Esophagus muscularis mucosa (tissue), 4 donors: ENCODE data around the gene CACNG8. TPM values are rescaled to one million over a fixed set of nuclear protein-coding genes. Genes with fewer than 3 reads are reported as not detected.

Experiments
- DNase-seq: peaks from one replicate; pipeline ENCODE4 v3.0.0-alpha.2; 2017; ENCODE audit errors: extremely low spot score
- H3K27ac ChIP-seq, 4 donors: fragments of 200-600 bp; sonication (generic); replicated peaks in 1 of 4; 1 replicate in 3 of 4; 2 replicates in 1 of 4; pipeline ENCODE4 v1.5.1; 2016 to 2019; ENCODE audit warnings: mild to moderate bottlenecking in 1 of 4
- H3K27me3 ChIP-seq, 4 donors: fragments of 200-600 bp; sonication (generic); one replicate each; pipeline versions ENCODE4 v1.5.1 to v1.6.0; 2016 to 2019
- H3K36me3 ChIP-seq, 4 donors: fragments of 200-600 bp; sonication (generic); one replicate each; pipeline ENCODE4 v1.5.1; 2016 to 2019
- H3K4me1 ChIP-seq, 4 donors: fragments of 200-600 bp; sonication (generic); one replicate each; pipeline ENCODE4 v1.5.1; 2016 to 2019
- H3K4me3 ChIP-seq, 4 donors: fragments of 200-600 bp; sonication (generic); 1 replicate in 2 of 4; 2 replicates in 2 of 4; pipeline ENCODE4 v1.5.1; 2016 to 2019; ENCODE audit warnings: mild to moderate bottlenecking in 4 of 4, moderate library complexity in 1 of 4
- H3K9me3 ChIP-seq, 4 donors: fragments of 200-600 bp; sonication (generic); 1 replicate in 3 of 4; 2 replicates in 1 of 4; pipeline ENCODE4 v1.5.1; 2016 to 2019
- CTCF ChIP-seq, 3 experiments: fragments of 200-600 bp in 2 of 3; fragments of 450-650 bp in 1 of 3; sonication (generic) in 2 of 3; IDR thresholded peaks; one replicate each; pipeline ENCODE4 v1.5.1; 2017 to 2019; ENCODE audit warnings: antibody characterized with exemption in 3 of 3, mild to moderate bottlenecking in 2 of 3, moderate library complexity in 1 of 3
- EP300 ChIP-seq: sonication (generic); formaldehyde crosslinking; IDR thresholded peaks from one replicate; pipeline ENCODE4 v1.6.1; 2017; ENCODE audit warnings: antibody characterized with exemption
- POLR2A ChIP-seq: fragments of 450-650 bp; IDR thresholded peaks from one replicate; pipeline ENCODE4 v1.6.1; 2017; ENCODE audit warnings: antibody characterized with exemption, moderate library complexity, mild to moderate bottlenecking, low read depth
- POLR2AphosphoS5 ChIP-seq, 2 donors: sonication (generic); formaldehyde crosslinking; IDR thresholded peaks; one replicate each; pipeline ENCODE4 v1.6.1; 2017; ENCODE audit warnings: antibody characterized with exemption in 2 of 2
- WGBS: methylation state at CpG from one replicate; pipeline ENCODE4 v1.1.5; 2018; 5-methylcytosine and 5-hydroxymethylcytosine counted together
- intact Hi-C: fragments of 100-400 bp; cut with DNase I; formaldehyde crosslinking; loops from one replicate; pipeline ENCODE4 v1.15.1; 2023
- total RNA-seq, 4 donors: library from RNA; depleted of rRNA; stranded (reverse); fragments of >200 nt; gene quantifications; one replicate each; pipeline versions ENCODE4 v1.1.0 to v1.2.1, GENCODE V29; 2016

Gene CACNG8
- total RNA-seq, 4 donors from 2014 or later: 0.06 TPM; not detected in 3

DNA sequence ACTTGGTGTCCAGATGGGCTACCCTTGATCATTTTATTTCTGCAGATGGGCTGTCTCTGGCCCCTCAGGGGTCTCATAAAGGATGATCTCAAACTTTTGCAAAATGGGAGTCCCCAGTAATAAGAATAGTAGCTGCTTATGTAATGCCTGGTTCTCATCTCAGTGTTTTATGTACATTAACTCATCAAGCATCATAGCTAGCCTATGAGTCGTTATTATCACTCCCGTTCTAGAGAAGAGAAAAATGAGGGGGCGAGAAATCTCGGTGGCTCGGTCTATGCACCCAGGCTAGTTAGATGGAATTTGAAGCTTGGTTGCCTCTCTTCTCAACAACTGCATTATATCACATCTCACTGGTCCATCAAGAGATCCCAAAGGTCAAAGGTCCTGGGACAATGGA is 32.1 kb downstream of the CACNG8 start:
- intact Hi-C loops: no loop called here

GRCh38 chr19:53998223-53998622 is 35.5 kb downstream of the CACNG8 start:
- H3K9me3 ChIP-seq: no peaks in the 10 kb centered on the region
- H3K4me1 ChIP-seq: peaks cover 0 to 1% (median 0%) of the 10 kb centered on the region in 4 donors
- no peak for DNase-seq
- intact Hi-C loops: no loop called here
- no peaks in the 10 kb centered on the region for H3K36me3 ChIP-seq
- 58% methylated on average over 7 of the region's 7 CpGs for WGBS
- H3K27me3 ChIP-seq: peaks cover 0 to 94% (median 15%) of the 10 kb centered on the region in 4 donors
- H3K4me3 ChIP-seq: no peak overlapping the region
- H3K27ac ChIP-seq: no peak overlapping the region
- TF ChIP-seq POLR2A (no peak), EP300 (no peak), POLR2AphosphoS5 (IDR thresholded peaks at IDR 0.05) (no peak), CTCF (IDR thresholded peaks at IDR 0.05) (no peak)

More for the DNA sequence above, 32.1 kb downstream of the CACNG8 start:
- Histone ChIP-seq H3K27me3 (peaks cover 6 to 90% (median 30%) of the 10 kb centered on the region in 4 donors), H3K27ac (no peak overlapping the region), H3K36me3 (no peaks in the 10 kb centered on the region), H3K9me3 (no peaks in the 10 kb centered on the region), H3K4me1 (peaks cover 0 to 29% (median 18%) of the 10 kb centered on the region in 4 donors), H3K4me3 (no peak overlapping the region)
- 86% methylated on average over 5 of the region's 5 CpGs for WGBS
- TF ChIP-seq POLR2AphosphoS5 (IDR thresholded peaks at IDR 0.05) (no peak), CTCF (IDR thresholded peaks at IDR 0.05) (no peak), EP300 (no peak), POLR2A (no peak)
- DNase-seq: no peak

DNA sequence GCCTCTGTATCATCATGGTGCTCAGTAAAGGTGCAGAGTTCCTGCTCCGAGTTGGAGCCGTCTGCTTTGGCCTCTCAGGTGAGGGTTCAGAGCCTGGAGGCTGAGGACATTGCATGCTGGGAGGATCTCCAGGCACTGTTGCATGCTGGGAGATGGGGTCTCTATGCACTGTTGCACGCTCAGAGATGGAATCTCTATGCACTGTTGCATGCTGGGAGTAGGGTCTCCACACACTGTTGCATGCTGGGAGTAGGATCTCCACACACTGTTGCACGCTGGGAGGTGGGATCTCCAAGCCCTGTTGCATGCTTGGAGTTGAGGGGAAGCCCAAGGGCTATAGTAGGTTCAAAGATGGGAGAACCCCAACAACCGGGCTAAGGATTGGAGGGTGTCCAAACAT is 37.0 kb downstream of the CACNG8 start:
- no peaks in the 10 kb centered on the region for H3K9me3 ChIP-seq
- DNase-seq: no peak
- TF ChIP-seq CTCF (IDR thresholded peaks at IDR 0.05): no peak
- no peak for TF ChIP-seq EP300
- TF ChIP-seq POLR2A: no peak
- TF ChIP-seq POLR2AphosphoS5 (IDR thresholded peaks at IDR 0.05): no peak
- H3K4me1 ChIP-seq: no peaks in the 10 kb centered on the region
- H3K27ac ChIP-seq: no peak overlapping the region
- peaks cover 0 to 94% (median 7%) of the 10 kb centered on the region in 4 donors for H3K27me3 ChIP-seq
- 82% methylated on average over 3 of the region's 5 CpGs for WGBS
- no peaks in the 10 kb centered on the region for H3K36me3 ChIP-seq
- no peak overlapping the region for H3K4me3 ChIP-seq
- intact Hi-C loops: no loop called here

- Histone ChIP-seq H3K27me3 (peaks cover 0 to 84% (median 7%) of the 10 kb centered on the region in 4 donors), H3K27ac (no peak overlapping the region), H3K9me3 (no peaks in the 10 kb centered on the region), H3K4me3 (no peak overlapping the region), H3K4me1 (no peaks in the 10 kb centered on the region), H3K36me3 (no peaks in the 10 kb centered on the region)
- 77% methylated on average over 2 of the region's 2 CpGs for WGBS
- intact Hi-C loops: no loop called here
- no peak for DNase-seq
- no peak for TF ChIP-seq POLR2A
- TF ChIP-seq EP300: no peak
Measured at GRCh38 chr19:54001496-54001895, 38.8 kb downstream of the CACNG8 start.

DNA sequence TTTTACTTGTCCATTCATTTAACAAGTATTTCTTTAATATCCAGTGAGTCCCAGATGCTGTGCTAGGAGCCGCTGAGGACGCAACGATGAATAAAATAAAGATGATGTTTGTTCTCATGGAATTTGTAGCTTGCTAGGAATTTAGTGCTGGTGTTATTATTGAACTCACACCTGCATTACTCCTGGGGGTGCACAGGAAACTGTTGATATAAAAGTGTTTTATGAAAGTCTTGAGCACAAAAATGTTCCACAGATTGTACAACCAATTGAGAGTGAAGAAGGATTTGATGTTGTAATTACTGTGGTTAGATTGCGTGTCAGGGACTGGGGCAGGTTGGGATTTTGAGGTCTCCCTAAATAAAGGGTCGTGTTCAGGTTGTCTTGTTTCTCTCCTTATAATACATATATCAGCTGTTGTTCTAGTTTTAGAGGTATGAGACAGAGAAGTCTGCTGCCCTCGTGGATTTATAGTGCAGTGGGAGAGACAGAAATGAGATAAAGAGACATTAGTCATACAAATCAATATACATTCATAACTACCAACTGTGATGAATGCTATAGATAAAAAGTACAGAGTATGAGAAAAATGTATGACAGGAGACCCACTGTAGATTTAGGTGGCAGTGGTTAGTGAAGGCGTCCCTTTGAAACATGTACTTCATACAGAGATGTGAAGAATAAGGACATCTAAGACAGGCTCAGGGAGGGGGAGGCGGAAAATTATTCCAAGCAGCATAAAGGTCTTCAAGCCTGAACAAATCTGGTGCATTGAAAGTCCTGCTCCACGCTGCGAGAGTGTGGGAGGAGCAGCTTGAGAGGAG is 40.0 kb downstream of the CACNG8 start:
- no peak overlapping the region for H3K27ac ChIP-seq
- intact Hi-C loops: no loop called here
- H3K36me3 ChIP-seq: no peaks in the 10 kb centered on the region
- H3K4me1 ChIP-seq: no peaks in the 10 kb centered on the region
- no peak for DNase-seq
- H3K9me3 ChIP-seq: no peaks in the 10 kb centered on the region
- H3K4me3 ChIP-seq: no peak overlapping the region
- H3K27me3 ChIP-seq: peaks cover 0 to 88% (median 7%) of the 10 kb centered on the region in 4 donors
- TF ChIP-seq POLR2A: no peak
- TF ChIP-seq CTCF (IDR thresholded peaks at IDR 0.05): no peak
- TF ChIP-seq POLR2AphosphoS5 (IDR thresholded peaks at IDR 0.05): no peak
- no peak for TF ChIP-seq EP300
- WGBS: 67% methylated on average over 10 of the region's 10 CpGs
